ENCODE measurements around the gene GPR143.

Gene GPR143

GRCh38 chrX:9794495-9794894 lies 28.8 kb upstream of the GPR143 start:
- no peak for ATAC-seq

GRCh38 chrX:9790866-9791265 lies 25.2 kb upstream of the GPR143 start:
- no peak for ATAC-seq
- TF ChIP-seq POU6F1 (CRISPR knock-in tag; IDR thresholded peaks at IDR 0.05; ENCODE audit: borderline replicate concordance, low read depth) (no peak), ZFP30 (CRISPR knock-in tag; IDR thresholded peaks at IDR 0.05) (no peak), ZNF565 (CRISPR knock-in tag; conservative IDR thresholded peaks at IDR 0.05; ENCODE audit: low read depth) (no peak), SNAI2 (CRISPR knock-in tag; IDR thresholded peaks at IDR 0.05) (no peak), TCF4 (CRISPR knock-in tag; IDR thresholded peaks at IDR 0.05; ENCODE audit: borderline replicate concordance) (no peak), PATZ1 (CRISPR knock-in tag; IDR thresholded peaks at IDR 0.05; ENCODE audit: borderline replicate concordance) (no peak), CSRNP3 (CRISPR knock-in tag; IDR thresholded peaks at IDR 0.05) (no peak), TSHZ2 (CRISPR knock-in tag; IDR thresholded peaks at IDR 0.05) (no peak), OSR1 (CRISPR knock-in tag; IDR thresholded peaks at IDR 0.05) (no peak), CREB5 (CRISPR knock-in tag; IDR thresholded peaks at IDR 0.05; ENCODE audit: low read depth) (no peak), RARB (CRISPR knock-in tag; IDR thresholded peaks at IDR 0.05) (no peak), ARNTL (CRISPR knock-in tag; IDR thresholded peaks at IDR 0.05; ENCODE audit: borderline replicate concordance, low read depth) (no peak), ZNF8 (CRISPR knock-in tag; IDR thresholded peaks at IDR 0.05) (no peak), ZFP3 (CRISPR knock-in tag; IDR thresholded peaks at IDR 0.05) (no peak), ESRRG (CRISPR knock-in tag; IDR thresholded peaks at IDR 0.05) (no peak), TOX (CRISPR knock-in tag; IDR thresholded peaks at IDR 0.05; ENCODE audit: borderline replicate concordance) (no peak), GLIS3 (CRISPR knock-in tag; IDR thresholded peaks at IDR 0.05) (no peak), CSDC2 (CRISPR knock-in tag; IDR thresholded peaks at IDR 0.05) (no peak), ISL1 (CRISPR knock-in tag; IDR thresholded peaks at IDR 0.05) (no peak), PPARA (CRISPR knock-in tag; IDR thresholded peaks at IDR 0.05; ENCODE audit: borderline replicate concordance) (no peak)

More at GRCh38 chrX:9794495-9794894, 28.8 kb upstream of the GPR143 start:
- no peak for TF ChIP-seq ZC3H10 (CRISPR knock-in tag; IDR thresholded peaks at IDR 0.05)
- no peak for TF ChIP-seq POU6F1 (CRISPR knock-in tag; IDR thresholded peaks at IDR 0.05; ENCODE audit: borderline replicate concordance, low read depth)
- TF ChIP-seq CSRNP3 (CRISPR knock-in tag; IDR thresholded peaks at IDR 0.05) = no peak
- TF ChIP-seq CSDC2 (CRISPR knock-in tag; IDR thresholded peaks at IDR 0.05) = no peak
- TF ChIP-seq ZNF70 (CRISPR knock-in tag; IDR thresholded peaks at IDR 0.05) = no peak
- no peak for TF ChIP-seq ARNTL (CRISPR knock-in tag; IDR thresholded peaks at IDR 0.05; ENCODE audit: borderline replicate concordance, low read depth)
- no peak for TF ChIP-seq ISL1 (CRISPR knock-in tag; IDR thresholded peaks at IDR 0.05)
- no peak for TF ChIP-seq TOX (CRISPR knock-in tag; IDR thresholded peaks at IDR 0.05; ENCODE audit: borderline replicate concordance)
- TF ChIP-seq OSR1 (CRISPR knock-in tag; IDR thresholded peaks at IDR 0.05) = no peak
- no peak for TF ChIP-seq GLIS3 (CRISPR knock-in tag; IDR thresholded peaks at IDR 0.05)
- no peak for TF ChIP-seq ZFP3 (CRISPR knock-in tag; IDR thresholded peaks at IDR 0.05)
